Fibroblast of skin of left quadriceps (primary cell): ENCODE results near the gene SPECC1.
"Not testable (repeated sequence)": the region's sequence is repeated elsewhere in the genome, so short reads cannot be mapped to it uniquely, and the experiment has no call there.

ENCODE experiments used
- DNase-seq, 2 experiments: peaks; one replicate each; pipeline ENCODE4 v3.0.0-alpha.2; 2013; ENCODE audit warnings: low read depth in 2 of 2

SPECC1 gene

DNA sequence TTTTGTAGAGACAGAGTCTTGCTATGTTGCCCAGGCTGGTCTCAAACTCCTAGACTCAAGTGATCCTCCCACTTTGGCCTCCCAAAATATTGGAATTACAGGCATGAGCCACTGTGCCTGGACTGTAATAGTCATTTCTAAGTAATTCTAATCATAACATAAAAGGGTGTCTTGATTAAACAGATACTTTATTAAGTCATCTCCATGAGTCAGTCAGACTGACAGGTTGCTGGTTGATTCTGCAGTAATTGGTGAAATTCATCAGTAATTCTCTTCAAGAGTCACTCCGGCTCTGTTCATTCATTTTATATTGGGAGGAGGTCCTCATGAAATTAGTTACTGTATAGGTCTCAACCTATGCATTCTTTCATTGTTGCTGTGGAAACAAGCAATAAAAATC is 85.6 kb downstream of the SPECC1 start:
- DNase-seq, result no peak

DNA sequence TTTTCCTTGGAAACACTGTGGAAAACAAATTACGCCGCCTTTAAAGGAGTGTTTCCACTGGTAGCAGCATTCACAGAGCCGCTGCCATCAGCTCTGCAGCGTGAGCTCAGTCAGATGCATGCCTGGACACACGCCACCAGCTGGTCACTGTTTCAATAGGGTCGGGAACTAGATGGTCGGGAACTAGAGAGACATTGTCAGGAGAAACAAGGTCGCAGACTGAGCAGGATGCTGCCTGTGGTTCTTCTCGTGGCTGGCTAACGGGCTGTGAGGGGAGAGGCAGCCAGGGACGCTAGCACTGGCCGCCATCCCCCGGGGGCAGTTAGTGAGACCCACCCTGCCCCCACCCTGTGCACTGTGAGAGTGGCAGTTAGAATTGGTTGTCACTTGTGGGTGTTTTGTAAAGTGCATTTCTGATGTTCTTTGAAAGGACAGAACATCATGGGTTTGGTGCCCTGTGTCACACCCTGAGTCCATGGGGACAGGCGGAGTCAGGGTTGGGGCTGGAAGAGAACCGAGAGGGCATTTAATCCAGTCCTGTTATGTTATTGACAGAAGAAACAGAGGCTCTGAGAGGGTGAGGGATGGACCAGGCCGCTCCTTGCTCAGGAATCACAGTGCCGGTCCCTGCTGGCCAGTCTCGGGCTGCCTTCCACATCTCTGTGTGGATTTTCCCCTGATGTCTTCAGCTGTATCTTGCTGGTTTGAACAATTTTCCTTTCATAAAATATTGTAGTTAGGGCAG is 86.3 kb downstream of the SPECC1 start:
- no peak for DNase-seq

DNA sequence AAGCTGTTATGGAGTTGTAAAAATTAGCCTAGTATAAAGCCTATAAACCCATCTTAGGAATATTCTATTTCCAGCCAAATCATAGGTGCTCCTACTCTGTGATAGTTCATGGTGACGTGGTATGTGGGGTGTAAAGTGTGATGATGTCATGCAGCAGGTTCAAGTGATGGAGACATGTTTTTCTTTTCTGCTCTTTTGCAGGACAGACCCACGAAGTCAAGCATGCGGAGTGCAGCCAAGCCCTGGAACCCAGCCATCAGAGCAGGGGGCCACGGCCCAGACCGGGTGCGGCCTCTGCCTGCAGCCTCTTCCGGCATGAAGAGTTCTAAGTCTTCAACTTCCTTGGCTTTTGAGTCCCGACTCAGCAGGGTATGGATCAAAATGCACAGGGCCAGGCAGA is 87.3 kb downstream of the SPECC1 start:
- no peak for DNase-seq

DNA sequence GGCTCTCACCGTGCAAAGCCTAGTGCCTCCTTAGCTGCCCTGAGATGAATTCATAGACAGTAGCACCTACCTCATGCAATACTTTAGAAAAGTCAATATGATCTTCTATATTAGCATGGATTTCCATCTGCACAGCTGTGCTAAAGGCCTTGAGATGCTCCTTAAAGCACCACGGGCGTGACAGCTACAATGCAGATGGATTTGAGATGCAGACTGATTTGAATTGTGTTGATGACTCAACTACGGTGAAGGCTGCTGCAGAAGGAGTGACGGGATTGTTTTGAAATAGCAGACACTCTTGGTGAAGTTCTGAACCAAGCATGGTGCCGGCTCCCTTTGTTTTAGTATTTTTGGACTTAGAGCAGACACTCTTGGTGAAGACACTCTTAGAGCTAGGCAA is 88.2 kb downstream of the SPECC1 start:
- no peak for DNase-seq

DNA sequence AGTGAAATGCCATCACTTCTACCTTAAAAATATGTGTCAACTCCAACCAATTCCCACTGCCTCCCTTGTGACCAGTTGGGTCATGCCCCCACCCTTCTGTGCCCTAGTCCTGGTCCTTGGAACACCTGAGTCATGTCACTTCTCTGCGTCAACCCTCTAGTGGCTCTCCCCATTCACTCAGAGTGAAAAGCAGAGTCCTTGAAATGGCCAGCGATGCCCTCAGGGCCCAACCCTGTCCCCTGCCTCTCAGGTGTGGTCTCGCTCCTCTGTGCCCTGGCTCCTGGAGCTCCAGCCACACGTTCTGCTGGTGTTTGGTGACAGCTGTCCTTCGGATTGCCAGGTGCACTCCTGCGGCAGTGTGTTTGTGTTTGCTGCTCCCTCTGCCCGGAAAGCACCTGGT is 89.2 kb downstream of the SPECC1 start:
- no peak for DNase-seq

DNA sequence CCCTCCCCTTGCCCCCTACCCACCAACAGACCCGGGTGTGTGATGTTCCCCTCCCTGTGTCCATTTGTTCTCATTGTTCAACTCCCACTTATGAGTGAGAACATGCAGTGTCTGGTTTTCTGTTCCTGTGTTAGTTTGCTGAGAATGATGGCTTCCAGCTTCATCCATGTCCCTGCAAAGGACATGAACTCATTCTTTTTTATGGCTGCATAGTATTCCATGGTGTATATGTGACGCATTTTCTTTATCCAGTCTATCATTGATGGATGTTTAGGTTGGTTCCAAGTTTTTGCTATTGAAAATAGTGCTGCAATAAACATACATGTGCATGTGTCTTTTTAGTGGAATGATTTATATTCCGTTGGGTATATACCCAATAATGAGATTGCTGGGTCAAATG is 91.6 kb downstream of the SPECC1 start:
- not testable (repeated sequence) for DNase-seq

DNA sequence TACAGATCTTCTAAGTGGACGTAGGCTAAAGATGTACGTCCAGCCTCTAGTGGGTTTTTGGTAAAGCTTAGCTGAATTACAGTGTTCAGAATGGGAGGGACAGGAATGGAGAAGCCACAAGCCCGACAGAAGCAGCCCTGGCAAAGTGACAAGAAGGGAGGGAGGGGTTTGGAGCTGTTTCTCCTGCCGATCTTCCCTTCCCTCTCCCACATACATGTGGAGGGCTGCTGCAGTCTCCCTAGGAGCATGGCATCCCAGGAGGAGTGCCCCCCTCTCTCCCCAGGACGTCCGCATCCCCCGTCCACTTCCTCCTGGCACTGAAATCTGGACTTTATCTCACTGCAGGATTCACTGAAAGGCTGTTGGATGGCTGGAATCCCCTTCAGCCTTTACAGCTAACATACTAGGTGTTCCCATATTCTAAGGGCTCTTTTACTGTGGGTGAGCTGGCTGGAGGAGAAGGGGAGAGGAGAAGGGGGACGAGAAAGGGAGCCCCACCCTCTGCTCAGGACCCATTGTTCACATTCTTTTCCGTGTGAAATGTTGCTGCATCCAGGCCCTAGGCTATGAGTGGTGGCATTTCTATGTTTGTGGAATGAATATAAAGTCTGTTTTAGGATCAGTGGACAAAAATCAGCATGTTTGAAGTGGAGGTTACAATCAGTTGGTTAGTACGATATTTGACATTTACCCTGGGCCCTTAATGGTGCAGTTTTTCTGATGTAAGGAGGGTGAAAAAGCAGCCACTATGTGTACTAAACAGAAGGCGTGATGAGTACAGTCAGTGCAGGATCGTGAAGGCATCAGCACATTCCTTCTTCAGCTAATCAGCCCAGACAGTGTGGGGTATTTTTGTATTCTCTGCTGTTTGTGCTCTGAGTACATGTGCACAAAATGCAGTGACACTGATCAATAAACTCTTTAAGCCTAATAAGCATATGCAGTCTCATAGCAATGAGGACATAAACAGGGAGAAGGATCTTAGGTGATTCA is 94.6 kb downstream of the SPECC1 start:
- no peak for DNase-seq

DNA sequence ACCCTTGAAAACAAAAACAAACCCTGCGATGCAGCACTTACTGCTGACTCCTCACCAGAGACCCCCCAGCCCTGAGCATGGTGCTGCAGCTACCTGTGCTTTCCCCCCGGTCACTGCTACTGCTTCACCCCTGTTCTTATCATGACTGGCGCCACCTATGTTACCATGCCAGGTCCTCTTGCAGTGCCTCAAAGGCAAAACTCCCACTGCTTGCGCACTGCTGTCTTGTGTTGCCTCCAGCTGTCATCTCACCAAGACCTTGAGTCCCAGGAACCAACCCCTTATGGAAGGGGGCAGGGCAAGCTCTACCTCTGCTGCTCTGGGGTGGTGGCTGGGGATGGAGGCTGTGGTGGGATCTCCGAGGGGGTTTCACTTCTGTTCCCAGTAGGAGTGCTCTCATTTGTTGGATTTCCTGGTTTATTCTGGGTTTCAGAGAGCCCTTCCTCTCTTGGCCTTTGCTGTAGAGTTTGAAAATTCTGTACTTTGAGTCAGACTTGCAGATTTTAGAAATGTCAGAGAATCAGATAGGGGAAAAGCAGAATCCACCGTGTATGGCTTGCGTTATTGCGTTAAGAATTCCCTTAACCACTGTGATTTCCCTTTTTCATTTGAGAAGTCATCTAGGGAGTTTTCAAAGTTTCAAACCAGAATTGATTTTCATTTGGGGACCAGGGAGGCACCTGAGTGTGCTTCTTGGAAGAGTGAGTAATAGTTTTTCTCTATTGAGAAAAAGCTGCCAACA is 96.6 kb downstream of the SPECC1 start:
- no peak for DNase-seq

DNA sequence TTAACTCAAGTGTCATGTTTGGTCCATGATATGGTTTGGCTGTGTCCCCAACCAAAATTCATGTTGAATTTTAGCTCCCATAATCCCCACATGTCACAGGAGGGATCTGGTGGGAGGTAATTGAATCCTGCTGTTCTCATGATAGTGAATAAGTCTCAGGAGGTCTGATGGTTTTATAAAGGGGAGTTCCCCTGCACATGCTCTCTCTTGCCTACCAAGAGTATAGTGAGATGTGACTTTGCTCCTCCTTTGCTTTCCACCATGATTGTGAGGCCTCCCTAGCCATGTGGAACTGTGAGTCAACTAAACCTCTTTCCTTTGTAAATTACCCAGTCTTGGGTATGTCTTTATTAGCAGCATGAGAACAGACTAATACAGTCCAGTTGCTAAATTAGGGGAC is 97.3 kb downstream of the SPECC1 start:
- DNase-seq, result not testable (repeated sequence)

DNA sequence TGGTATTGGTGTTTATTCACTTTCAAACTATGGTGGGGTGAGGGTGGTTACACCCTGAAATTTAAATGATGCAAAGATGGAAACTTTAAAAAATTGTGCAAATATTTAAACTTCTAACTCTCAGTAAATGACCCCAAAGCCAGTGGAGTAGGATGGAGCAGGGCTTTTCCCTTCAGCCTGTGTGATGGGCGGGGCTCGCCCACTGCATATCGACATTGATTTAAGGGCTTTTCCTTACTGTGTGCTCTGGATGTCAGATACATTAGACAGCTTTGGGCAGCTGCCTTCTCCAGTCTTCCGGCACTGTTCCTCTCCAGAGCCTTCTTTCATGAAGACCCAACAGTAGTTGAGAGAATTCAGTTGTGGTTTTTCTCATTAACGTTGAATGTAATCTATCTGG is 99.9 kb downstream of the SPECC1 start:
- DNase-seq, result no peak

DNA sequence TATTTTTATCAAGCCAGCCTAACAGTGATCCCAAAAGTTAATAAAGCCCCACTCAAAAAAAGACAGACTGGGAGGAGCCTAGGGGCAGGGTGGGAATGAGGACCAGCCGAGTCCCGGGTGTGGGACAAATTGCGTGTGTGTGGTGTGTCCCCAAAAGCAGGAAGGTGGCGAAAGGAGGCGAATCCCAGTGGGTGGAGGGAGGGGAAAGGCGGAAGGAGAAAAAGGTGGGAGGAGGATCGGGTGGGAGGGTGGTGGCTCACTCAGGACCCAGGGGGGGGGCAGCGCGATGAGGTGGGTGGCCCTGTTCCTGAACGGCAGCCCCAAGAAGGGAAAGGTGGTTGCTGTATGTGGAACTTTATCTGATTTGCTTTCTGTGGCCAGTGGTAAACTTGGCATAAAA is 102.4 kb downstream of the SPECC1 start:
- DNase-seq, result no peak

DNA sequence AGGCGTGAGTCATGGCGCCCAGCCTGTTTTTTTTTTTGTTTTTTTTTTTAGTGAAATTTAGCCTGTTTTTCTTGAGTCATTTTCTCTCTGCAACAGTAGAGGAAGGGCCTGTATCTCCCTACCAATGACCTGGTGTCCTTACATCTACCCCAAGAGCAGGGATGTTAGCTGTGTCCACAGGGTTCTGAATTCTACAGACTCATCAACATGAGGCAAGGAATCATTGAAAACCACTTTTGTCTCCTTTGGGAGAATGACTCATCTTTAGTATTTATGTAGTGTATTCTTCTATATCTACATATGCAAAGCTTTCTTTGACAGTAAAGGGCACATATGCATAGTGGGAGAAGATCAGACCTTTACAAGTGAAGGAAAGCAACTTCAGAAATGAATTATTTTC is 105.3 kb downstream of the SPECC1 start:
- DNase-seq, result no peak

DNA sequence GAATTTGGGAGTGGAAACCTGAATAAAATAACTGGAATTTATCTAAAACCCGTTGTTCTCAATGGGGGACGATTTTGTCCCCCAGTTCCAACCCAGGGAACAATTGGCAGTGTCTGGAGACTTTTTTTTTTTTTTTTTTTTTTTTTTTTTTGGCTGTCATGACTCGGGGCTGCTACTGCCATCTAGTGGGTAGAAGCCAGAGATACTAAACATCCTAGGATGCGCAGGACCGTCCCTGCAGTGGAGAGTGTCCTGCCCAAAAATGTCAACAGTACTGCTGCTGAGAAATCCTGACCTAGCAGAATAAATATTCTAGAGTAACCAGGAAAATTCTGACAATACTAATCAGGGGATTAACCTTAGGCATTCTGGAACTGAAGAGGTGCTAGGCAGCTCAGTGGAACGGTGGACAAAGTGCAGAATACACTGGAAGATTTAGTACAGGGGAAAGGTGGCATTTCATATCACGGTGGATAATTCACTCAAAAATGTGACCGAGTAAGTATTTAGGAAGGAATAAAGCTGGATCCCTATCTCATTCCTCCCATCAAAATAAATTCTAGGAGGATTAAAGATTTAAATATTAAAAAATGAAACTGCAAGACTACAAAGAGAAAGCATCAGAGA is 107.6 kb downstream of the SPECC1 start:
- DNase-seq, result no peak

DNA sequence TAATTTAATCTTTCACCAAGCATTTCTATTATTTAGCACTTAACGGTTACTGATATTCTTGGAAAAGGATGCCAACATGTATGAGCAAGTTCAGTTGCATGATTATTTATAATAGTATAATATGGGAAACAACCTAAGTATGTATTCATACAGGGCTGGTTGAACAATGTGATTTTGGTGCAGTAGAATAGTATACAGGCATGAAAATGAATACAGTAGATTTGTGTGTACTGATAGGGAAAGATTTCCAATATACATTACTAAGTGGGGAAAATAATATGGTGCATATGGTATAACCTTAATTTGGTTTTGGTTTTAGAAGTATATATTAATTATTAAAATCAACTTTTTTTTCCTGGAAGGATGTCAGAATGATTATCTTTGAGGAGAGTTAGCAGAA is 109.1 kb downstream of the SPECC1 start:
- no peak for DNase-seq

DNA sequence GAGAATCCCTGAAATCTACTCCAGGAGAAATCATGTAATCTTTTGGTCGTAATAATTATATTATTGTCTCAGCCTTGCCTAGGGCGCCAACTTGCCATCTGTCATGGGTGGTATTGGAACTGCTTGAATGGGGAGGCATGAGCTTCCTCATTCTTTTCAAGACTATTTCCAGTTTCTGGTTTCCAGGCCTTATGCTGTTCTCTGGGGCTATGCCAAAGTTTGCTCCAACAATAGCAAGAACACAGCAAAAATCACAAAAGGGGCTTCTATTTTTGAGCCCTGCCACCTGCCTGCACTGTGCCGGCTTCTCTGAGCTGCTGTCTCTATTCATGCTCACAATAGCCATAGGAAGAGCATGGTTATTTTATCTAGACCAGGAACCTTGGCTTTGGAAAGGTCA is 111.7 kb downstream of the SPECC1 start:
- DNase-seq, result no peak

DNA sequence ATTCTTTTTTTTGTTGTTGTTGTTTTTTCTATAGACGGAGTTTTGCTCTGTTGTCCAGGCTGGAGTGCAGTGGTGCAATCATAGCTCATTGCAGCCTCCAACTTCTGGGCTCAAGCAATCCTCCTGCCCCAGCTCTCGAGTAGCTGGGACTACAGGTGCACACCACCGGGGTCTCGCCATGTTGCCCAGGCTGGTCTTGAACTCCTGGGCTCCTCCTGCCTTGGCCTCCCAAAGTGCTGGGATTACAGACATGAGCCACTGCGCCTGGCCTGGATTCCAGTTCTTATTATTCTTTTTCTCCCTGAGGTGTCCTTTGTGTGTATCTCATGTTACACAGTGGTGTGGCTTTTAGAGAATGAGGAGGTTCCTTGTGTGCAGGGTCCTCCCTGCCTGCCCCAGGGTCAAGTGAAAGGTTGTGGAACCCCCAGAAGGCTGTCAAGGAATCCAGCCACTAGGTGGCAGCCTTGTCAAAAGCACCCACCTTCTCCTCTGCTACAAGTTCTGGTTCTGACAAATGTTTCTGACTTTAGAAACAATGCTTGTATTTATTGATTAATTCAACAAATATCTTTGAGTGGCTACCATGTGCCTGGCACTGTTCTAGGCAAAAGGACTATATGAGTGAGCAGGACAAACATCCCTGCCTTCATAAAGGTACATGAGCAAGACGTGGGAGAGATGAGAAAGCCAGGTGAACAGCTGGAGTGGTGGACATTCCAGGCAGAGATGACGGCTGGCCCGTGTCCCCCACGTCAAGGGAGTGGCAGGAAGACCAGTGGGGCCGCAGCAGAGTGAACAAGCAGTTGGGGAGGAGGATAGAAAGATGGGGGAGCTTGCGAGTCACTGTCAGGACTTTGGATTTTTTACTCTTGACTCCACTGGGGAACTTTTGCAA is 112.4 kb downstream of the SPECC1 start:
- no peak for DNase-seq

DNA sequence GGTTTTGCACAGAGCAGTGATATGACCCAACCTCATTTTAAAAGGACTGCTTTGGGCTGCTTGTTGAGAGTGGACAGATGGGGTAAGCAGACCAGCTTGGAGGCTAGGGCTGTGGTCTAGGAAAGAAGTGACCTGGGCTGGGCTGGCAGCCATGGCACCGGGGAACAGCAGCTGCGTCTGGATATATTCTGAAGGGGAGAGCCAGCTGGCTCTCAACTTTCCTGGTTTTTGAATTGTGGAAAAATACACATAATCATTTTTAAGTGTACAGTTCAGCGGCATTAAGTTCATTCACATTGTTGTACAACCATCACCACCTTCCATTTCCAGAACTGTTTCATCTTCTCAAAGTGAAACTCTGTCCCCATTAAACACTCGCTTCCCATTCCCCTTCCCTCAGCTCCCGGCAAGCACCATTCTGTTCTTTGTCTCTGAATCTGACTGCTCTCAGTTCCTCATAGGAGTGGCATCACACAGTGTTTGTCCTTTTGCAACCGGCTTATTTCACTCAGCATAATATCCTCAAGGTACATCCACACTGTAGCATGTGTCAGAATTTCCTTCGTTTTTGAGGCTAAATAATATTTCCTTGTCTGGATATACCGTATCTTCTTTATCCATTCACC is 113.2 kb downstream of the SPECC1 start:
- DNase-seq, result no peak

DNA sequence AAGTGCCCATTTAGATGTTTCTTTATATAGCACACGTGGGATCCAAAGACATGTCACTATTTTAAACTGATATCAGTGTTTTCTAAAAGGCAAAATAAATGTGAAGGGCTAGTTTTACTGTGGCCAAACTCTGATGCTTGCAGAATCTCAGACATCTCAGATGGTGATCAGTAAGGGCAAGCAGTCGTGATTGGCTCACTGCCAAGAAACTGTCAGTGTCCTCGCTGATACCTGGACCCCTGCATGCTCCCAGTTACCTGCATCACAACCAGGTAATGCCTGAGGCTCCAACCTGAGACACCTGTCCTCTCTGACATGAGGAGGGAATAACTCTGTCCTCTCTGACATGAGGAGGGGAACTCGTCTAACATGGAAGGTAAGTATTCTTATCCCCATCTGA is 114.0 kb downstream of the SPECC1 start:
- no peak for DNase-seq

DNA sequence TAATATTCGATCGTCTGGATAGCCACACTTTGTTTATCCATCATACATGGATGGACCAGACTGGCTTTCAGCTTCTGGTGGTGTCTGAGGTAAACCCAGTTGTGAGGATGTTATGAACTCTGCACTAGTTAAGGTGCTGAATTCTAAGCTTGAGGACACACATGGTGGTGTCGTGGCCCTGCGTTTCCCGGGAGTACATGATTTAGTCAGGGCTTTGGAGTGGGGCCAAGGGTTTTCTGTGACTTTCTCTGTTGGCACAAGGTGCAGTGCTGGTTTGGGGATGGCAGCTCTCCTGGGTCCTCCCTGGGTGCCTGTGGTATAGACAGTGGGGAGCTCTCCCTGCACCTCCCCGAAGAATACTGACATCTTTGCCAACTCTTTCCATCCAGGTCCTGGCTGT is 116.6 kb downstream of the SPECC1 start:
- DNase-seq, result no peak

DNA sequence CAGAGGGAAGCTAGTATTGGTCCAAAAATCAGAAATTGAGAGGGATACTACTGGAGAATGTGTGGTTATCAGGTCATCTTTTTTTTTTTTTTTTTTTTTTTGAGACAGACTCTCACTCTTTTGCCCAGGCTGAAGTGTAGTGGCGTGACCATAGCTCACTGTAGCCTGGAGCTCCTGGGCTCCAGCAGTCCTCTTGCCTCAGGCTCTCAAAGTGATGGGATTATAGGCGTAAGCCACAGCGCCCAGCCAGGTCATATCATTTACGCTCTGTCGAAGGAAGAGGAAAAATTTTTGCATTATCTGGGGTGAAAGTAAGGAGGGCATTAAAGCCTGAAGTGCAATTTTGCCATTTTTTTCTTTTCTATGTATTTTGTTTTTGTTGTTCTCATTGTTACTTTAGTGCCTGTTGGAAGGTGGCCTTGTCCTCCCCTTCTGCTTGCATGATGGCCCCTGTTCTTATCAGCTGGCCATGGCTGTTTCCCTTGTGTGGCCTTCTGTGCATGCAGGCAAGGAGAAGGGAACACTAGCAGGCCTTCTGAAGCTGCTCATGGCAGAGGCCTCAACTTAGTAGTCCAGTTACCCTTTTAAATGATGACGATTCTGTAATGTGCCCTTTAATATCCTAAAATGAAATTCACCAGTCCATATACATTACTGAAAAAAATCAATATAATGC is 118.3 kb downstream of the SPECC1 start:
- DNase-seq, result no peak
